IMR-90 (cell line): ENCODE data around the gene RASSF8. TPM values are rescaled to one million over a fixed set of nuclear protein-coding genes. Genes with fewer than 3 reads are reported as not detected.

Source experiments
- ATAC-seq: fragments of 200-7000 bp; cut with Tn5 transposase; 2 replicates; pipeline ENCODE4 v1.9.1; 2020; ENCODE audit warnings: low read depth, mild to moderate bottlenecking, moderate library complexity
- BruUV-seq: library from RNA; stranded (reverse); fragments of 400-500 nt; replicated peaks from 2 replicates; lab custom pipeline; 2021; lab: Mats Ljungman, UMichigan
- CTCF ChIA-PET: fragments of 300-600 bp; formaldehyde crosslinking; extraction: SDS; loops from one replicate; lab custom pipeline; 2021; ENCODE audit warnings: antibody characterized with exemption; lab: Yijun Ruan, JAX
- POLR2A ChIA-PET: fragments of 300-600 bp; sonication (Branson Sonifier 250); formaldehyde crosslinking; loops from one replicate; lab custom pipeline; 2022; ENCODE audit warnings: antibody characterized with exemption; ENCODE audit not compliant: unreplicated experiment; lab: Charles Lee
- DNase-seq: peaks from one replicate; pipeline ENCODE4 v3.0.0; 2013
- H2AFZ ChIP-seq: replicated peaks from 2 replicates; pipeline ENCODE3; 2013; ENCODE audit warnings: low read length, mild to moderate bottlenecking; ENCODE audit not compliant: poor library complexity
- H2AK5ac ChIP-seq: 2 replicates; pipeline ENCODE4 v1.6.1; 2013; ENCODE audit warnings: low read depth, low read length, inconsistent platforms
- H2AK9ac ChIP-seq: replicated peaks from 2 replicates; pipeline ENCODE3; 2013; ENCODE audit warnings: mild to moderate bottlenecking, low read depth, low read length, moderate library complexity; ENCODE audit not compliant: poor library complexity
- H2BK120ac ChIP-seq: 2 replicates; pipeline ENCODE4 v1.6.1; 2013; ENCODE audit warnings: low read depth, low read length, inconsistent platforms
- H2BK15ac ChIP-seq: 3 replicates; pipeline ENCODE4 v1.6.1; 2013; ENCODE audit warnings: low read depth, low read length, inconsistent platforms
- H2BK20ac ChIP-seq: 2 replicates; pipeline ENCODE4 v1.6.1; 2013; ENCODE audit warnings: low read depth, mild to moderate bottlenecking, inconsistent platforms, low read length, moderate library complexity
- H2BK5ac ChIP-seq: 2 replicates; pipeline ENCODE4 v1.6.1; 2013; ENCODE audit warnings: mild to moderate bottlenecking, low read depth, low read length, inconsistent platforms; ENCODE audit not compliant: poor library complexity, severe bottlenecking
- H3K14ac ChIP-seq: replicated peaks from 2 replicates; pipeline ENCODE4 v1.6.1; 2013; ENCODE audit warnings: low read depth, low read length, inconsistent platforms
- H3K18ac ChIP-seq: 2 replicates; pipeline ENCODE4 v1.6.1; 2013; ENCODE audit warnings: low read depth, low read length, control low read depth
- H3K23ac ChIP-seq: 2 replicates; pipeline ENCODE4 v1.6.1; 2013; ENCODE audit warnings: low read depth, low read length, inconsistent platforms
- H3K27ac ChIP-seq: 2 replicates; pipeline ENCODE4 v1.5.1; 2013; ENCODE audit warnings: mild to moderate bottlenecking, control low read depth, low read length; ENCODE audit not compliant: insufficient read depth
- H3K27me3 ChIP-seq: 2 replicates; pipeline ENCODE4 v1.6.1; 2013; ENCODE audit warnings: low read length; ENCODE audit not compliant: control insufficient read depth, insufficient read depth
- H3K36me3 ChIP-seq: 2 replicates; pipeline ENCODE4 v1.6.1; 2013; ENCODE audit warnings: low read length, mixed read lengths; ENCODE audit not compliant: control insufficient read depth, insufficient read depth
- H3K4ac ChIP-seq: 2 replicates; pipeline ENCODE4 v1.6.1; 2013; ENCODE audit warnings: low read depth, low read length, inconsistent platforms
- H3K4me1 ChIP-seq: 2 replicates; pipeline ENCODE4 v1.6.1; 2013; ENCODE audit warnings: low read length, mixed read lengths; ENCODE audit not compliant: control insufficient read depth, insufficient read depth
- H3K4me2 ChIP-seq: 2 replicates; pipeline ENCODE4 v1.6.1; 2013; ENCODE audit warnings: low read depth, mild to moderate bottlenecking, control low read depth, low read length, moderate library complexity
- H3K4me3 ChIP-seq: 2 replicates; pipeline ENCODE4 v1.5.1; 2013; ENCODE audit warnings: low read depth, mild to moderate bottlenecking, control low read depth, low read length, moderate library complexity; ENCODE audit not compliant: insufficient read depth
- H3K56ac ChIP-seq: 2 replicates; pipeline ENCODE4 v1.6.1; 2013; ENCODE audit warnings: low read length, inconsistent platforms; ENCODE audit not compliant: insufficient read depth; ENCODE audit errors: extremely low read depth
- H3K79me1 ChIP-seq, 2 experiments: 2 replicates each; pipeline ENCODE4 v1.6.1; 2013; ENCODE audit warnings: low read length in 2 of 2, inconsistent platforms in 1 of 2, low read depth in 1 of 2
- H3K9ac ChIP-seq: 2 replicates; pipeline ENCODE4 v1.6.1; 2013; ENCODE audit warnings: low read depth, low read length, control low read depth
- H3K9me1 ChIP-seq: 2 replicates; pipeline ENCODE4 v1.6.1; 2013; ENCODE audit warnings: low read length, inconsistent platforms; ENCODE audit not compliant: insufficient read depth
- H3K9me3 ChIP-seq: 2 replicates; pipeline ENCODE4 v1.6.1; 2013; ENCODE audit warnings: low read length; ENCODE audit not compliant: control insufficient read depth, insufficient read depth
- H4K20me1 ChIP-seq: 2 replicates; pipeline ENCODE4 v1.6.1; 2013; ENCODE audit warnings: low read length, inconsistent platforms; ENCODE audit not compliant: insufficient read depth
- H4K5ac ChIP-seq: 2 replicates; pipeline ENCODE4 v1.6.1; 2013; ENCODE audit warnings: mild to moderate bottlenecking, low read depth, low read length, control low read depth
- H4K8ac ChIP-seq, 2 experiments: 2 replicates each; pipeline ENCODE4 v1.6.1; 2013; ENCODE audit warnings: low read depth in 2 of 2, low read length in 2 of 2, control low read depth in 1 of 2, inconsistent platforms in 1 of 2
- H4K91ac ChIP-seq: 2 replicates; pipeline ENCODE4 v1.6.1; 2013; ENCODE audit warnings: low read depth, low read length, inconsistent platforms; ENCODE audit not compliant: insufficient read depth
- CHD1 ChIP-seq: IDR thresholded peaks from 2 replicates; pipeline ENCODE4 v1.6.1; 2012; ENCODE audit warnings: low read depth, low read length, improper control_type of control experiment
- FOS ChIP-seq: fragments of 150-350 bp; IDR thresholded peaks from 2 replicates; pipeline ENCODE4 v1.6.1; 2016; ENCODE audit warnings: low read depth, low read length
- RAD21 ChIP-seq: IDR thresholded peaks from 2 replicates; pipeline ENCODE4 v1.6.1; 2012; ENCODE audit warnings: low read length, improper control_type of control experiment
- SMC3 ChIP-seq: fragments of 150-350 bp; IDR thresholded peaks from 2 replicates; pipeline ENCODE4 v1.6.1; 2016; ENCODE audit warnings: low read depth, mild to moderate bottlenecking, antibody characterized with exemption, low read length, moderate library complexity
- WGBS, 2 experiments: methylation state at CpG; one replicate each; pipeline versions ENCODE4 v1.1.5 to v1.1.7; 2013; ENCODE audit warnings: missing lambda C conversion rate in 2 of 2; ENCODE audit not compliant: insufficient read length in 1 of 2; ENCODE audit errors: extremely low coverage in 2 of 2; 5-methylcytosine and 5-hydroxymethylcytosine counted together
- dilution Hi-C: fragments of 300-500 bp; cut with HindIII; formaldehyde crosslinking; loops from one replicate; pipeline ENCODE4 v1.14.3; 2018; ENCODE audit warnings: low sequenced_read_pairs; ENCODE audit not compliant: unreplicated experiment
- in situ Hi-C: fragments of 300-500 bp; cut with MboI; formaldehyde crosslinking; loops from 3 replicates; pipeline ENCODE4 v1.14.3; 2019; ENCODE audit warnings: low sequenced_read_pairs, inconsistent platforms, mixed read lengths
- intact Hi-C: fragments of 100-400 bp; cut with micrococcal nuclease; formaldehyde crosslinking; loops from 2 replicates; pipeline ENCODE4 v1.10.0; 2022
- polyA plus RNA-seq, 3 experiments: library from polyadenylated mRNA; depleted of rRNA; stranded (reverse); fragments of >200 nt; gene quantifications; 2 replicates each; pipeline ENCODE4 v1.2.3, GENCODE V29; 2012; ENCODE audit warnings: low replicate concordance in 1 of 3
- total RNA-seq: library from RNA; depleted of rRNA; stranded (reverse); fragments of >200 nt; gene quantifications from 2 replicates; pipeline ENCODE4 v1.2.3, GENCODE V29; 2012
- TF ChIP-seq, protein P1 (sequence below): conservative IDR thresholded peaks from 2 replicates; pipeline ENCODE4 v1.5.1; 2012; ENCODE audit warnings: mild to moderate bottlenecking, low read depth, low read length, improper control_type of control experiment
- TF ChIP-seq, protein P2 (sequence below): fragments of 150-350 bp; IDR thresholded peaks from 2 replicates; pipeline ENCODE4 v1.6.1; 2016; ENCODE audit warnings: low read depth, mild to moderate bottlenecking, low read length, moderate library complexity, borderline replicate concordance

RASSF8 gene
- total and polyA plus RNA-seq, 2 of the 4 experiments (the other 2 are of a cell fraction), result 10.8 to 50.5 TPM

DNA sequence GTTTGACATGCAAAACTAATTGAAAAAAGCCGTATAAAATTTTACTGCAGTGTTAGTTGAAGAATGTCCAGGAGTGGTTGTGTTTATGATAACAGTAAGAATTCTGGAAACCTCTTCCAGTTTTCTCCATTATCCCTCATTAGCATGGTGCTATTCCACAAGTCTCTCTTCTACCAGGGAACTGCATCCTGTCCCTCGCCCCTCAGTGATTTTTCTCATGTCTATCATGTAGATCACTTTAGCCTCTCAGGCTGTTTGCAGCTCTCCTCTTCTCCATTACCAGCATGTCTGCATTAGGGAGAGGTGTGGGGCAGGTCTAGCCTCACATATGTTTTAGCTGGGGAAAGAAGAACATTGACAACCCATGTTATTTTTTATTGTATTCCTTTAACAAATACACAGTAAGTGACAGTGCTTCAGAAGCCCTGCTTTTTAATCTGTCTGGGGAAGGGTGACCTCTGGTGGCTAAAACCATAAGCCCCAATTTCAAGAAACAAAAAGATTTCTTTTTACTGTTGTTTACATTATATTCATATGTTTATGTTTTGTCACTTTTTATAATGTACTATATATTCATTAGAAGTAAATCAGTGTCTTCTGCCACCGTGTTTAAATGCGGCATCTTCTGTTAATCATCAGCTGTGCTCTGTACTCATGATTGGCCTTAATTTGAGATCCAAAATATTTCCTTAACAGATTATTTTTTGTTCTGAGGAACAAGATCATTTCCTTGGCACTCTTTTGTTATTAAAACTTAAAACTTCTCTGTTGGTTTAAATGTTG is 70.7 kb downstream of the RASSF8 start:
- peaks cover 12% of the 10 kb centered on the region for H3K9me1 ChIP-seq
- H3K4me1 ChIP-seq, result peaks cover 9% of the 10 kb centered on the region
- in situ Hi-C loops, result loop anchor here (5.0 to 25.0 kb wide), 3 partner anchors 592 to 1042 kb away; no protein-coding TSS in a partner anchor
- H3K56ac ChIP-seq, result no peak overlapping the region
- ATAC-seq, result peak; percentile 75
- peak; percentile 67 for DNase-seq
- no peak overlapping the region for H3K23ac ChIP-seq
- no peak overlapping the region for H4K91ac ChIP-seq
- H3K27me3 ChIP-seq, result no peaks in the 10 kb centered on the region
- H2AK5ac ChIP-seq, result no peak overlapping the region
- H2BK15ac ChIP-seq, result no peak overlapping the region
- BruUV-seq, result no TSS peak
- dilution Hi-C loops, result no loop called here
- H2BK5ac ChIP-seq, result no peak overlapping the region
- no peaks in the 10 kb centered on the region for H3K36me3 ChIP-seq
- H3K4ac ChIP-seq, result peak overlapping the region; percentile 14; the same call in 1 of the 2 replicates
- no peak overlapping the region for H2BK120ac ChIP-seq
- no peak overlapping the region for H4K5ac ChIP-seq
- H3K4me3 ChIP-seq, result no peak overlapping the region
- no peak for TF ChIP-seq CHD1
- peak; percentile 90 for TF ChIP-seq SMC3
- no peak for TF ChIP-seq FOS
- TF ChIP-seq RAD21, result peak; percentile 82
- TF ChIP-seq, protein P1, sequence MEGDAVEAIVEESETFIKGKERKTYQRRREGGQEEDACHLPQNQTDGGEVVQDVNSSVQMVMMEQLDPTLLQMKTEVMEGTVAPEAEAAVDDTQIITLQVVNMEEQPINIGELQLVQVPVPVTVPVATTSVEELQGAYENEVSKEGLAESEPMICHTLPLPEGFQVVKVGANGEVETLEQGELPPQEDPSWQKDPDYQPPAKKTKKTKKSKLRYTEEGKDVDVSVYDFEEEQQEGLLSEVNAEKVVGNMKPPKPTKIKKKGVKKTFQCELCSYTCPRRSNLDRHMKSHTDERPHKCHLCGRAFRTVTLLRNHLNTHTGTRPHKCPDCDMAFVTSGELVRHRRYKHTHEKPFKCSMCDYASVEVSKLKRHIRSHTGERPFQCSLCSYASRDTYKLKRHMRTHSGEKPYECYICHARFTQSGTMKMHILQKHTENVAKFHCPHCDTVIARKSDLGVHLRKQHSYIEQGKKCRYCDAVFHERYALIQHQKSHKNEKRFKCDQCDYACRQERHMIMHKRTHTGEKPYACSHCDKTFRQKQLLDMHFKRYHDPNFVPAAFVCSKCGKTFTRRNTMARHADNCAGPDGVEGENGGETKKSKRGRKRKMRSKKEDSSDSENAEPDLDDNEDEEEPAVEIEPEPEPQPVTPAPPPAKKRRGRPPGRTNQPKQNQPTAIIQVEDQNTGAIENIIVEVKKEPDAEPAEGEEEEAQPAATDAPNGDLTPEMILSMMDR, result peak; percentile 84
- TF ChIP-seq, protein P2, sequence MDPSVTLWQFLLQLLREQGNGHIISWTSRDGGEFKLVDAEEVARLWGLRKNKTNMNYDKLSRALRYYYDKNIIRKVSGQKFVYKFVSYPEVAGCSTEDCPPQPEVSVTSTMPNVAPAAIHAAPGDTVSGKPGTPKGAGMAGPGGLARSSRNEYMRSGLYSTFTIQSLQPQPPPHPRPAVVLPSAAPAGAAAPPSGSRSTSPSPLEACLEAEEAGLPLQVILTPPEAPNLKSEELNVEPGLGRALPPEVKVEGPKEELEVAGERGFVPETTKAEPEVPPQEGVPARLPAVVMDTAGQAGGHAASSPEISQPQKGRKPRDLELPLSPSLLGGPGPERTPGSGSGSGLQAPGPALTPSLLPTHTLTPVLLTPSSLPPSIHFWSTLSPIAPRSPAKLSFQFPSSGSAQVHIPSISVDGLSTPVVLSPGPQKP, result no peak
- H4K8ac ChIP-seq, result no peak overlapping the region
- no peaks in the 10 kb centered on the region for H3K9me3 ChIP-seq
- peak overlapping the region; percentile 33; the same call in 1 of the 2 replicates for H3K4me2 ChIP-seq
- peak overlapping the region; percentile 41; the same call in 1 of the 2 replicates for H3K14ac ChIP-seq
- H3K18ac ChIP-seq, result no peak overlapping the region
- peaks cover 22 to 63% of the 10 kb centered on the region in 2 experiments for H3K79me1 ChIP-seq
- H3K9ac ChIP-seq, result no peak overlapping the region
- intact Hi-C loops, result loop anchor here (1.0 to 10.0 kb wide), 3 partner anchors 70 to 784 kb away; no protein-coding TSS in a partner anchor
- ChIA-PET CTCF (no interaction called here), POLR2A (no interaction called here)
- no peak overlapping the region for H2AFZ ChIP-seq
- no peak overlapping the region for H2AK9ac ChIP-seq
- peaks cover 26% of the 10 kb centered on the region for H4K20me1 ChIP-seq
- WGBS, 2 experiments, result no CpG with 5 or more reads among the region's 4 CpGs
- H3K27ac ChIP-seq, result no peak overlapping the region
- no peak overlapping the region for H2BK20ac ChIP-seq
